Measurements from ENCODE around the gene ACSS1. TPM values are rescaled to one million over a fixed set of nuclear protein-coding genes. Genes with fewer than 3 reads are reported as not detected.

The ACSS1 gene
- total and polyA plus RNA-seq, 2 donors from 2014 or later: 30.6 to 72.3 TPM

GRCh38 chr20:25089662-25090061, 31.7 kb upstream of the ACSS1 start:
- FAIRE-seq (no peak), DNase-seq (no peak)
- Histone ChIP-seq H3K27me3 (ENCODE audit: control insufficient read depth, insufficient read depth, low read length) (peaks cover 14% of the 10 kb centered on the region), H3K27ac (ENCODE audit: low read depth in 2 of 2, low read length in 2 of 2) (no peak overlapping the region), H3K4me1 (ENCODE audit: control insufficient read depth in 2 of 3, insufficient read depth in 2 of 3, low read depth in 1 of 3, low read length in 3 of 3) (no peaks in the 10 kb centered on the region), H3K36me3 (ENCODE audit: control insufficient read depth in 2 of 3, insufficient read depth in 3 of 3, low read length in 3 of 3) (no peaks in the 10 kb centered on the region), H3K4me3 (ENCODE audit: low read length in 3 of 3) (no peak overlapping the region), H3K9me3 (ENCODE audit: control insufficient read depth in 2 of 3, insufficient read depth in 1 of 3, low read length in 3 of 3) (no peaks in the 10 kb centered on the region), H3K9ac (ENCODE audit: low read length in 3 of 3) (no peak overlapping the region)
- intact Hi-C loops (cut with DNase I): no loop called here
- TF ChIP-seq CTCF (IDR thresholded peaks at IDR 0.05; ENCODE audit: borderline replicate concordance, extremely low read depth, insufficient read depth): no peak

GRCh38 chr20:25089096-25089495, 31.2 kb upstream of the ACSS1 start:
- no peak overlapping the region for H3K27ac ChIP-seq (ENCODE audit: low read depth in 2 of 2, low read length in 2 of 2)
- H3K36me3 ChIP-seq (ENCODE audit: control insufficient read depth in 2 of 3, insufficient read depth in 3 of 3, low read length in 3 of 3): no peaks in the 10 kb centered on the region
- DNase-seq: no peak
- no peak for TF ChIP-seq CTCF (IDR thresholded peaks at IDR 0.05; ENCODE audit: borderline replicate concordance, extremely low read depth, insufficient read depth)
- intact Hi-C loops (cut with DNase I): no loop called here
- peaks cover 18% of the 10 kb centered on the region for H3K27me3 ChIP-seq (ENCODE audit: control insufficient read depth, insufficient read depth, low read length)
- H3K9me3 ChIP-seq (ENCODE audit: control insufficient read depth in 2 of 3, insufficient read depth in 1 of 3, low read length in 3 of 3): no peaks in the 10 kb centered on the region
- H3K9ac ChIP-seq (ENCODE audit: low read length in 3 of 3): no peak overlapping the region
- no peak for FAIRE-seq
- H3K4me1 ChIP-seq (ENCODE audit: control insufficient read depth in 2 of 3, insufficient read depth in 2 of 3, low read depth in 1 of 3, low read length in 3 of 3): no peaks in the 10 kb centered on the region
- no peak overlapping the region for H3K4me3 ChIP-seq (ENCODE audit: low read length in 3 of 3)

- H3K36me3 ChIP-seq (ENCODE audit: control insufficient read depth in 2 of 3, insufficient read depth in 3 of 3, low read length in 3 of 3): no peaks in the 10 kb centered on the region
- FAIRE-seq: no peak
- intact Hi-C loops (cut with DNase I): no loop called here
Observed at GRCh38 chr20:25088267-25088666, 30.3 kb upstream of the ACSS1 start.

More at GRCh38 chr20:25088267-25088666, 30.3 kb upstream of the ACSS1 start:
- H3K27me3 ChIP-seq (ENCODE audit: control insufficient read depth, insufficient read depth, low read length): peaks cover 27% of the 10 kb centered on the region
- H3K4me3 ChIP-seq (ENCODE audit: low read length in 3 of 3): no peak overlapping the region
- H3K4me1 ChIP-seq (ENCODE audit: control insufficient read depth in 2 of 3, insufficient read depth in 2 of 3, low read depth in 1 of 3, low read length in 3 of 3): no peaks in the 10 kb centered on the region
- H3K27ac ChIP-seq (ENCODE audit: low read depth in 2 of 2, low read length in 2 of 2): no peak overlapping the region
- TF ChIP-seq CTCF (IDR thresholded peaks at IDR 0.05; ENCODE audit: borderline replicate concordance, extremely low read depth, insufficient read depth): no peak
- no peaks in the 10 kb centered on the region for H3K9me3 ChIP-seq (ENCODE audit: control insufficient read depth in 2 of 3, insufficient read depth in 1 of 3, low read length in 3 of 3)
- no peak overlapping the region for H3K9ac ChIP-seq (ENCODE audit: low read length in 3 of 3)
- DNase-seq: no peak

Measured in kidney (tissue), 14 donors.